IPS-NIHi11 (cell line): ENCODE data around the gene FAM13A.

Source experiments
- DNase-seq: peaks from one replicate; pipeline ENCODE4 v3.0.0; 2012; ENCODE audit warnings: mixed read lengths, low spot score

The FAM13A gene

DNA sequence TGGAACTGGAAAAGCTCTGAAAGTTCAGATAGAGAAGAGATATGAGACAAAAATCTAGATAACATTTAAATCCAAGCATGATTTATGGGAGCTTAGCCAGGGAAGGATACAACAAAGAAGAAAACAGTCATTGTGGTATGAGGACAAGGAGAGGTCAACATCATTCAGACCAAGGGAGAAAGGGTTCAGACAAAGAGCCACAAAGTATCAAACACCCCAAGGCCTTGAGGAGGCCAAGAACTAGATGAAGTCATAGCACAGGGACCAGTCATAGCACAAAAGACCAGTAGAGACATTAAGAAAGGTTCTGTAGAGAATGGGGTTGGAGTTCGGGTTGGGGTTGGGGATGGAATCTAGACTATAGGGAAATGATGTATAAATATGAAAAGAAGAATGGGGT is 282.0 kb downstream of the FAM13A start:
- DNase-seq = no peak

DNA sequence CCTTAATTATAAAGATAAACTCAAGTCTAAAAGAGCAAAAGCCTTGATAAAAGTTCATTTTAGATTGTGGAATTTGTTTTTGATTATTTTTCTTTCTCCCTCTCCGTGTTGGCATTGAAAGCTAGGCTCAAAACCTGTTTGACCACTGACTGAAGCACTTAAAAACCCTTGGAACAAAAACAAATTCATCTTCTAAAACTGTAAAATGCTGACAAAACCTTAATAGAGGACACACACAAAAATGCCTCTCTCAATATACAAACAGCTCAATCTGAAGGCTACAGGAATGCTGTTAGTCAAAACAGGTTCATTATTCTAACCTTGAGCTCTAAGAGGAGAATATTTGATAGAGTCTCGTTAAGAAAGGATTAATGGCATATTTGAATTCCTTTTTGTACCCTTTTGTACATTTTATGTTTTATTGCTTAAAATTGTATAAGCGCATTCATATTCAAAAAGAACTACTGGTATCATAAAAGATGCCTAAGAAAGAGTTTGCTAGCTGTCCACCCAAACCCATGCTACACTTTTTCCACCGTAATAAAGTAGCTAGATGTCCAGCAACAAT is 285.0 kb downstream of the FAM13A start:
- DNase-seq = no peak

GRCh38 chr4:88765729-88766128 is 291.3 kb downstream of the FAM13A start:
- peak; percentile 35 for DNase-seq

GRCh38 chr4:88763075-88763474 is 293.9 kb downstream of the FAM13A start:
- DNase-seq = no peak

- no peak for DNase-seq
Observed at GRCh38 chr4:88761861-88762523, 295.0 kb downstream of the FAM13A start.

GRCh38 chr4:88761342-88761741 is 295.6 kb downstream of the FAM13A start:
- no peak for DNase-seq

DNA sequence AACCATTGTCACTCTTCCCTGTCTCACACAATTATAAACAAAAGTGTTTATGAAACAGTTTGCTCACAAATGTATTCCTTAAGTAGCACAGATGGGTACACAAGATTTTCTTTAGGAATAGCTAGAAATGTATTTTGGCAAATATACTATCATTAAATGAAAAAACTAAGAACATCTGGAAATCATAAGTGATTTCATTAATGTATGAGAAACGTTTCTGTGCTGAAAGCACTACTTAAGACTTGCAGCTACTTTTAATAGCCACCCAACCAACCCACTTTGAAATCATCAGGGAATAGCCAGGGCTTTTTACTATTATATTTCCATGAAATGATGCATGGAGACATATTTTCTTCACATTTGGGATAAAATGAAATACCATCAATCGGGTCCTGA is 297.1 kb downstream of the FAM13A start:
- no peak for DNase-seq

- DNase-seq = no peak
Observed at GRCh38 chr4:88759039-88759894, 297.7 kb downstream of the FAM13A start.

- DNase-seq = no peak
Observed at GRCh38 chr4:88758264-88758663, 298.7 kb downstream of the FAM13A start.

GRCh38 chr4:88757776-88758175 is 299.2 kb downstream of the FAM13A start:
- no peak for DNase-seq

DNA sequence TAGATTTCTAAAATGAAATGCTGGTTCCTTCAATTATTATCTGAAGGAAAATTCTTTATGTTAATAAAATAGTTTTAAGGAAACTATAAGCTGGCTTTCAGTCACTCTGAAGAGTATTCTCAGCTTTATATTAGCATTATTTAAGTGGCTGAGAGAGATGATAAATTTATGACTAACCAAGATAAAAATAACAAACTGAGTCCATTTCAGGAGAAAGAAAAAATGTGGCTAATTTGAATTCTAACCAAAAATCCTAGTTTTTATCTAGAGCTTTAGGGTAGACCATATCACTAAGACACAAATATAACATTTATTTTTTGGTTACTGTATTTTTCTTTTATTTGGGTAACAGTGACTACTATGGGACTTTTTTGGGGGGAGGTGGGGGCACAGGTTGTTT is 299.9 kb downstream of the FAM13A start:
- DNase-seq = no peak

GRCh38 chr4:88756149-88756548 is 300.8 kb downstream of the FAM13A start:
- no peak for DNase-seq

- DNase-seq = no peak
Observed at GRCh38 chr4:88755454-88755853, 301.5 kb downstream of the FAM13A start.

DNA sequence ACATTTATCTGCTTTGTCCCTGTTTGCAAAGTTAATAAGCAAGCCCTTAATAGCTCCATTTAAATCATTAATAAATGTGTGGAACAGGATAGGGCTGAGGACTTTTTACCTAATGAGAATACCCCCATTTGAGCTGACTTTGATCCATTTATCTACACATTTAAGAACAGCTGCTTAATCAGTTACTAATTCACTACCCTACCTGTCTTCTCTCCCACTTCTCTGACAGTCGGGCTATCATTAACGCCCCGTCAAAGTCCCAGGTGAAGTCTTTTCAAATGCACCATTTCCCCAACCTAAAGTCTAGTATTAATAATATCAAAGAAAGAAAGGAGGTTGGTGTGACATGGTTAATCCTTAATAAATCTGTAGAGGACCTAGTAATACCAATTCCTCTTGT is 302.2 kb downstream of the FAM13A start:
- no peak for DNase-seq

DNA sequence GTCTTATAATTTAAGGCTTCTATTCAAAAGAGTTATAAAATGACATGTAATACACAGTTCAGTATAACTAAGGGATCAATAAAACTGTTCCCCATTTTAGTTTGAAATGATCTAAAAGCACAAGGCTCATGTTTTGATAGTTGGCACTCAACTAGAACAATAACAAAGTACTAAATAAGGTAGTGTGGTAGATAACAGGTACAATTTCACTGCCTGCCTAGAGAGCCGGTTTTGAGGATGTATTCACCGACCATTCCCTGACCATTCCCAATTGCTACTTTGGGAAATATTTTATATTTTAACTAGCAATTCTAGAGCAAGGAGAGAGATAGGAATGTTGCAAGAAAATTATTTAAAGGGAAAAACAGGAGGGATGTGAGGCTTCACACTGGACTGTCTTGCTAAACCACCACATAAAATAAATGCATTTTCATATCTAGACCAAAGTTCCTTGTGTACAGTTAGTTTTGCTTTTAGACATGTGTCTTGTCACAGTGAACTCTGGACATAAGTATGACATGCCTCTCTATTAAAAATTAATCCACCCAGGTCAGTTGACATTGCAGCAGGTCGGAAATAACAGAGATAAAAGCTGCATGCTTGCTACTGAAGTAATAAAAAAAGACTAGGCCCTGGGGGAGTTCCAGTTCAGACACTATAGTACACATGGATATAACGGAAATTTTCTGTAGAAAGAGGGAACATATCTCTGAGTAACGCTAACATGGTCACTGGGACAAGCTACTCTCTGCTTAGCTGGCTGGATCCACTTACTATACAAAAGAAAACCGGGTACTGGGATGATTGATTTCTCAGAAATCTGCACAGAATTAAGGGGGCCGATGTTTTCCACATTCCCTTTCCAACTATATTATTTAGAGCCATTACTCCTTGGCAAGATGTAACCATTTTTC is 303.1 kb downstream of the FAM13A start:
- no peak for DNase-seq

DNA sequence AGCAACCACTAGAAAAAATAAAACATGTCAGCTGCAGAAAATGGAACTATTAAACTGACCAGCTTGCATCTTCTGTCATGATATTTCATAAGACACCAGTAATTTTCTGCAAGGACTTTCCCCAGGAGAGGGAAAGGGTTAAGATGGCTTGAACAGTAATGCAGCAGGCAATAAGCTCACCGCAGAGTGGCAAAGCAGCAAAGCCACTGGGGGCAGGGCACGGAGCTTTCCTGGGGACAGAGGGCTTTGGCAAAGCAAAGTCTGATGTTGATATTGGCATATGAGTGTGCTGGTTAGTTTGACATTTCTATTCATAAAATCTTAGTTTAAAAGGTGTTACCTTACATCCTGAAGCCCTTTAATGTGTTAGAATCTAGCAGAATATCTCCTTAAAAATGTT is 304.2 kb downstream of the FAM13A start:
- no peak for DNase-seq

DNA sequence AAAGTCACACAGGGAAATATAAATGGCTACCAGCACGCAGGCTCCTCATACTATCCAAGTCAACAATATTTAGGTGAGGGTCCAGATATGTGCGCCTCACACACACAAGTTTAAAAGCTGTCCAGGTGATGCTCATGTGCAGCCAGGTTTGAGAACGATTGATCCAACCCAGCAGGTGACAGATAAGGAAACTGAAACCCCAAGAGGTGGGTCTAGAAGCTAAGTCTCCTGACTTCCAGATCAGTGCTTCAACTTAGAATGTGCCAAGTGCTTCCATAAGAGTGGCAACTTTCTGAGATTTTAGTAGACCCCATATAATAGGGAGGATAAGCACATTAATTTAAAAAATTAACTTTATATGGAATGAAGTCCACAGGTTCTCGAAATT is 304.9 kb downstream of the FAM13A start:
- no peak for DNase-seq

DNA sequence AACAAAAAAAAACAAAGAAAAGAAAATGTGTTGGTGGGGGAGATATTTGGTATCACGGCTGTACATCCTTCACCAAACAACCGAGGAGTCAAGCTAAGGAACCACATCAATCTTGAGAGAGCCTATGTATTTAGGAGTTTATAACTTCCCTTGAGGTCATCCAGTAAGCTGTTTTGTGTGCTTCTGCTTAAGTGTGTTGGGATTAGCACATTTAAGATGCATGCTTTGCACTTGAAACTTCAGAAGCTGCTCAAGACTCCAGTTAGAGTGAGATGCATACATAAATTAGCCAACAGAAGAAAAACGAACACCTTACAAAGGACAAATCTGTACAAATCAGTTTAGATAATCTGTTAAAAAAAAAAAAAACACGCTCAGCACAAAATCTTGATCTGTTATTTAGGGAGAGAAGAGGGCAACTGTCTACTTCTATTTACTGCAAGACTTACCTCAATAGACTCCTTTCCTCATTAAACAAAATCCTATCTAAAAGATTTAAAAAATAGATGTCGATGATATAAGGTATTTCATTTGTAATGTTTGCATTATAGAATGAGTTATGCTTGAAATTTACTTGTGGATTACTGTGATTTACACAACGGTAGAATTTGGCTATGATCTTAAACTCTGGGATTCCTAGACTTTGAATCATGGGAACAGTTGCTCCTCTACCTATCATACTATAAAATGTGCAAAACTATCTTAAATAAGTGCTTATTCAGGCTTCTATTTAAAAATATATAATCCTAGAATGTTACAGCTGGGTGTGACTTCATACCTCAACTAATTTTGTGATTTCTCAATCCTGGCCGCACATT is 305.5 kb downstream of the FAM13A start:
- DNase-seq = no peak

GRCh38 chr4:88750369-88750768 is 306.6 kb downstream of the FAM13A start:
- DNase-seq = no peak

GRCh38 chr4:88747351-88747750 is 309.6 kb downstream of the FAM13A start:
- no peak for DNase-seq

DNA sequence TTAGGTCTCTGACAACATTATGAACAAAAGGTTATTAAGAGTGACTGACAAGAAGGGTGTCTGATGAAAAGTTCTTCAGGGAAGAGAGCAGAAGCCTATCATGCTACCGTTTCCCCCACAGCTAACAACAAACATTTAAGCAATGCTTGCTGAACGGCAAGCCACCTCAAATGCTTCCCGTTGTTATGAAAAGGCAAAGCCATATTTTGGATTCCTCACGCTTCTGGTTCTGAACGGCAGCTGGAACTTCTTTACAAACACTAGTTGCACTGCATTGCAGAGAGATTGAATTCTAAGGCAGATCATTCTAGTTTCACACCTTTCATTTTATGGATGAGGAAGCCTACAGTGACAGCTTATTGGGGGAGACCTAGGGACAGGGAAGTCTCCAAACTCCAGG is 310.8 kb downstream of the FAM13A start:
- DNase-seq = no peak
